EL (cell line): Measurements from ENCODE around the gene GDPD4.
"Not testable (repeated sequence)": the region's sequence is repeated elsewhere in the genome, so short reads cannot be mapped to it uniquely, and the experiment has no call there.

Experiments
- DNase-seq: peaks from one replicate; pipeline ENCODE4 v3.0.0-alpha.2; 2016

Gene GDPD4, protein sequence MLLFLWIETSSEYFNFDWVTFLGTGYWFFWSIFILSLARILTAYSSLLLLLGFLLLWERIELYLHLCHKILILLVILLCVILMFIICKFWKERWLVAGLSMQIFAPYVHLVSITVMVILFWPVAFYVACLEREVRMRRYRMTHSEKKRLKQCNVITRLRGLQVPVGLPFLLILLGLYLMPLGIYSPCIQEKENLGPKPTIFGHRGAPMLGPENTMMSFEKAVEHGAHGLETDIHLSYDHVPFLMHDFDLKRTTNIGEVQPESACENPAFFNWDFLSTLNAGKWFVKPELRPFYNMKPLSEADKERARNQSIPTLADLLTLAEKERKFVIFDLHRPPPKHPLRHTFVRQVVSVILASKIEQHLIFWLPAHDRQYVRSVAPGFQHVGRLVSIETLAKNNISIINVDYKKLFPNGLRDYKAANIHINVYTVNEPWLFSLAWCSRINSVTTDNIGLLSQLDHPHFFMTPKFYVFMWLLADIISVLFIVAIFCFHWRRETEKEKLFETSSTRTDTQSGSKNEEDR

GRCh38 chr11:77301510-77301909 lies at the start of gene GDPD4:
Gene GDPD4, minus strand, starts transcription at chr11:77301686. Its CDS starts 16,549 bp downstream, at chr11:77285137.
- DNase-seq = no peak

- DNase-seq = no peak
These were observed 46.5 kb upstream of the GDPD4 start for GRCh38 chr11:77347948-77348347.

DNA sequence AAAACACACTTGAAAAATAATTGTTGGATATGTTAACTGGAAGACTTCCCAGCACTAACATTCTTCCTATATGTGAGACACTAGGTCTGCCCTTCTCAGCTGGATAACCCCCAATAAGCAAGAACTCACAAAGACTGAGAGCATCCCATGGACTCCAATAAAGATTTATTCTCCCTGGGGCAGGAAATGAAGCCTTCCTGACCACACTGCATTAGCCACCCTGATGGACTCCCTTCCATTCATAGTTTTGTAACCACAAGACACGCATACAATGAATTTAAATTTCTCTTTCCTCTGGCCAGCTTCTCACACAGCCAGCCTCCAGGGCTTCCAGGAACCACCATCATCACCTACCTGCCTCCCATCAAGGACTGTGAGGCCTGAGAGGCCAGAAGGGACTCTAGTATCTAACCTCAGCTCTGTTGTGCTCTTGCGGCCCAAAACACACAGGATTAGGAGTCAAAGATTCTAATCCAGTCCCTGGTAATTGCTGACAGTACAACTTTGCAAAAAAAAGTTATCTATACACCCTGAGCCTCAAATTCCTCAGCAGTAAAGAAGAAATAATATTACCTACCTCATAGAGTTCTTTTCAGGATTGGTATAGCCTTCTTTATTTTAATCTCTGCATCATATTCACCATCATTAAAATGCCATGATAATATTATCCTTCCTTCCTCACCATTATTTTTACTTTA lies 45.6 kb upstream of the GDPD4 start:
- DNase-seq = peak; percentile 97

GRCh38 chr11:77345621-77346020 lies 44.1 kb upstream of the GDPD4 start:
- peak; percentile 90 for DNase-seq

GRCh38 chr11:77340501-77340900 lies 39.0 kb upstream of the GDPD4 start:
- DNase-seq = no peak

- no peak for DNase-seq
These were observed 30.8 kb upstream of the GDPD4 start for GRCh38 chr11:77332259-77332658.

DNA sequence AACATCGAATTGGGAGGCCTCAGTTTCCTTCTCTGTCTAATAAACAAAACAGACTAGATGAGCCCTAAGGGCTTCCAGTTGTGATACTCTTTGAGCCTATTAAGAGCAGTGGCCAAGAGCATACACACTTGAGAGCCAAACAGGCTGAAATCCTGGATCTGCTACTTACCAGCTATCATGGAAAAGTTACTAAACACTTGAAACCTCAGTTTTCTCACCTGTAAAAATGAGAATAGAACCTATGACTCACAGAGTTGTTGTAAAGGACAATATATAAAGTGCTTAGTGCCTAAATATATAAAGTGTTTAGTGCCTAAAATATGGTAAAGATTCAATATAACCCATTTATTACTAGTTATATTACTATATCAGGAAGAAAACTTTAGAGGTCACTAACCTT lies 23.7 kb upstream of the GDPD4 start:
- DNase-seq = no peak

- no peak for DNase-seq
These were observed 23.0 kb upstream of the GDPD4 start for GRCh38 chr11:77324508-77324907.

DNA sequence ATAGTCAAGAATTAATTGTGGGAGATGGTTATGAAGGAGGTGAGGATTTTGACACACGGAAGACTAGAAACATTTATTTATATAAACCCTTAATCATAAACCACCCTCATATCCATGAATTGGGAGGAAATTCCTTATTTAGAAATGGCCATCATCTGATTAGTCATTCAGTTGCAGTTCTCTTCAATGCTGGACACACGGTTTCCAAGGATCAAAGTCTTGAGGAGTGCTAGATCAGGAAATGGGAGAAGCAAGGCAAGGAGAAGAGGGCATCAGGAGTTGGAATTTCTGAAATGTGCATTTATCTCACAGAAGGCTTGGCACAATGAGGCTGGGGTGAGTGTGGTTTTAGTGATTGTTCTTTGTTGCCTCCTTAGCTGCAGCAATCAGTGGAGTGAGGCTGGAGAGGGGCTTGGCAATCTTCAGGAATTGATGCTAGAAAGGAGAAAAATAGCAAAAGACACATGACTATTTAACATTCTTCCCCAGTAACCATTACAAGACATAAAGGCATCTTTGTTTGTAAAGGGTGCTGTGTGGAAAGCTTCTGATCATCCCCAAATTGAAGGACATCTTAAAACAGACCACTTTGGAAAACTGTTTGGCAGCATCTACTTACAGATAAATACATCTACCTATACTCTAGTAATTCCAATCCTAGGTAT lies 21.6 kb upstream of the GDPD4 start:
- DNase-seq = peak; percentile 50

GRCh38 chr11:77322506-77322905 lies 21.0 kb upstream of the GDPD4 start:
- DNase-seq = peak; percentile 75

DNA sequence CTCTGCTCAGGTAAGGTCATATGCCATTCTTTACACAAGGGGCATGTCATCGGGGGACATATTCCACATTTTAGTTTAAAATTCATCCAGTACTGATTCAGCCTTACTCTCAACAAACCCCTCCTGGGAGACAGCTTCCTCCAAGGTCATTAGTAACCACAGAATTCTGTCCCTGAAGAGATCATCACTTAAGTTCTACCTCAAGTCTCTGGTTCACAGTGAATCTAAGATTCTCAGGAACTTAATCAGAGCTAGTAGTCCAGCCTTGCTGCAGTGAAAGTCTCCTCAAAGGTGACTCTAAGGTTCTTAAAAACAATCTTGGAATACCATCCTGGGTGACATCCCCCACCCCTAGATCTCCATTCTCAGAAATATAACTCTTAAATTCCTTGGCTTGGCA lies 18.9 kb upstream of the GDPD4 start:
- DNase-seq = no peak

GRCh38 chr11:77318600-77318999 lies 17.1 kb upstream of the GDPD4 start:
- no peak for DNase-seq

DNA sequence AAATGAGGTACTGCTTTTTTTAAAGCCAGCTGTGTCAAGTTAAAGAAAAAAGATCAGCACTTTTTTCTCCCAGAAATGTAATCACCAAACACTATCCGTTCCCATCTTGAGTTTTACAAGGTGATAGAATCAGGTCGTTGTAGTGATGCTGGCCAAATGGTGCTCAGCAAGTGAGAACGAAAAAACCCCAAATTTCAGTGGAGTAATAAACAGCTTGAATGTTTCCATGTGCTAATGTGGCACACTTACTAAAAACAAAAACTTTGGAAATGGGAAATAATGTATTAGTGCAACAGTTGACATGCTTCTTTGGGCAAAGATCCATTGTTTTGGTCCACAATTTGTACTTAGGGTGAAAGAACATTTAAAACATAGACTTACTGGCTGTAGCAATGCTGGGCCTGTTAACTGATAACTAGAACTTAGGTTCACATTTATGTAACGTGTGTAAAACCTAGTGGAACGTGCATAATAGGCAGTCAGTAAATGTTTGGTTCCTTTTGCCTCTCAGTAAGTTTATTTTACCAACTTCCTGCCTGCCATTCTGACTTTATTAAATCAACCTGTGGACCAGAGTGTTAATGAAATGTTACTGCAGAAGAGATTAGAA lies 15.4 kb upstream of the GDPD4 start:
- no peak for DNase-seq

- no peak for DNase-seq
These were observed 10.6 kb upstream of the GDPD4 start for GRCh38 chr11:77312107-77312506.

DNA sequence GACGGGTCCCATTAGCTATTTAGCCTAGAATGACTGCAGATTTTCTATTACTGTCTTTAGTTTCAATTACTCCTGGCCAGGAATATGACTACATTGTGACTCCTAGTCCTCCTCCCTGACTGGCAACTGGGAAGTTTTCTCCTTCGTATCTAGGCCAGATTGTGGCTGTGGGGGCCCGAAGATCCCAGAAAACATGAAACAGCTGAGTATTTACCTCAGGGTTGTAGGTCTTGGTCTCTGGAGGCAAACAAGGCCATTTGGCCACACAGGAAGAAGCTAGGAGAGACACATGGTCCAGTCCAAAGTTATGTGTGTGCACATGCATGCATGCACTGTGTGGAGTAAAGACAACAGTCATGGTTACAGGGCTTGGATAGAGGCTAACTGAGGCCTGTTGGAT lies 10.2 kb upstream of the GDPD4 start:
- DNase-seq = no peak

DNA sequence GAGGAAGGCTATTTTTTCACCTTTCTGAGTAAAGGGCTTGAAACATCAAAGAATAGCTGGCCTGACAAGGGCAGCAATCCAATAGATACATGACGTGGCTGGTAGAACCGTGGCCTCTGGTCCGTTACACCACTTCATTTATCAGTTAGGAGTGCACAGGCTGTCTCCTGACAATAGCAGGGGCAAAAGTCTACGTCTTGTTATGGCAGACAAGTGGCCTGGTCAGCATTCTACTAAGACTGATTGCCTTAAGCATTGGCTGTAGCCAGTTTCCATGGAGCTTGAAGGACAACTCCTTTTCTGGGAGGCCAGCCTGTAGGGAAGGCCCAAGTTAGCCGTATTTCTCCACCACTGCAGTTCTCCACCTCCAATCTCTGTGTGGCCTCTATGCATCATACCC lies 9.2 kb upstream of the GDPD4 start:
- no peak for DNase-seq

DNA sequence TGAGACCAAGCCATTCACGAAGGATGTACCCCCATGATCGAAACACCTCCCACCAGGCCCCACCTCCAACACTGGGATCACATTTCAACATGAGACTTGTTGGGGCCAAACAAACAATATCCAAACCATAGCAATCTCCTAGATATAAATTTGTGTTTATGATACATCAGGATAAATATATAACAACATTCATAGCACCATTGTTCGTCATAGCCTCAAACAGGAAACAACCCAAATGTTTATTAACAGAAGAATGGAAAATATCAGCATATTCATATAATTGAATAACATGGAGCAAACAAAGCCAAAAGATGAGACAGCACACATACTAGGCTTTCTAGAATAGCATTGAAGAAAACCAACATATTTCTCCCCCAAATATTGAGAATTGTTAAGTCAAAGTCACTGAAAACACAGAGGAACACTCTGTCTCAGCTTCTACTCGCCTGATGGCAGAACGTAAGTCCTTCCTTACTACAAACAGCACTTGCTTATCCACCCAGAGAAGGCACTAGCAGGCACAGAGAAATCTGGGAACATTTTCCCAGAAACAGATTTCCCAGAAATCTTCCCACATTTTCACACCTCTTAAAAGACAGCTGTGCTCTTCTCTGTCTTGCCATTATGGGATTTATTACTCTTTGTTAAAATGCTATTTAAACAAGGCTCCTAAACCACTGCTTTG lies 8.1 kb upstream of the GDPD4 start:
- no peak for DNase-seq

GRCh38 chr11:77308838-77309237 lies 7.4 kb upstream of the GDPD4 start:
- DNase-seq = no peak

DNA sequence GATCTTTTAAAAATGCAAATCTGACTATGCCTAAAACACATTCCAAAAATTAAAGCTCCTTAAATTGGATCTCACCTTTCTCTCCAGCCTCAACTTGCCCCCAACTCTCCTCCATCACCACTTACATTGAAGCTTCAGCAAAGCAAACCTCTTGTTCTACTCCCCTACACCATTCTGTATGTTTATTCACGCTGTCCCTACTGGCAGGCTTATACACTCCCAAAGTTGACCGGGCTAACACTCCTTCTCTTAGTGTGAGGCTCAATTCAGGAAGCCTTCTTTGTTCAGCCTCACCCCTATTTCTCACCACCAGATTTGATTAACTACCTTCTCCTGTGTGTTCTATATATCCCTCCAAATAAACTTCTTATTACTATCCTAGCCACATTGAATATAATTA lies 1.8 kb upstream of the GDPD4 start:
- DNase-seq = no peak

DNA sequence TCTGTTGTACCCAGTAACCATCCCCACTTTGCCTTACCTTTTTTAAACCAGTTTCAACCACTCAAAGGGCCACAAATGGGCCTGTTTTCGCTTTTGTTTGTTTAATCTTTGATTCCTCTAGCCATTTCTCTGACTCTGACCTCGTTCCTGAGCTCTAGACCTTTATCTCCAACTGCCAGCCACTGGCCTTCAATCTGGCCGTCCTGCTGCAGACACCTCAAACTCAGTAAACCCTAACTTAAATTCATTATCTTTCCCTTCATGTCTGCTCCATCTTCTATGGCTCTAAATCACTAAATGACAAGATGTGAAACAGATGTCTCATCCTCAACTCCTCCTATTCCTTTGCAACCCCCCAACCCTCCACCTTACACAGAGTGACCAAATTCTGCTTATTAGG lies 1.3 kb upstream of the GDPD4 start:
- DNase-seq = no peak

- DNase-seq = no peak
These were observed 791 bp downstream of the GDPD4 start for GRCh38 chr11:77300695-77301094.

DNA sequence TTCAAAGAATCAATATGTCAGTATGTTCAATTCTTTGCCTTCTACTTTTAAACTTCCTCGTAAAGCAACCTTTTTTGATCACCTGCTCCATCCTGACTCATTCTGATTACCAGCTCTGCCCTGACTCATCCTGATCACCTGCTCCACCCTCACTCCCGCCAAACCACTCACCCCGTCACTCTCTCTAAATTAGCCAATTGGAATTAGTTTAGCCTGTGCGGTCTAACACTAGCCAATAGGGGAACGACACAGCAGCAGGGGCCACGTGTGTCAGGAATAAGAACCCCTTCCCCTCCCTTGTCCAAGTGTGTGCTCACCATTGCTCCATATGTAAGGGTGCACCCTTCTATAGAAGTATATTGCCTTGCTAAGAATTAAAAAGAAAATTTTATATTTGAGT lies 1.5 kb downstream of the GDPD4 start:
- DNase-seq = not testable (repeated sequence)
